GM12878 (cell line): ENCODE measurements around the gene RICTOR. TPM values are rescaled to one million over a fixed set of nuclear protein-coding genes. Genes with fewer than 3 reads are reported as not detected.

ENCODE experiments used
- ATAC-seq: fragments of 200-7000 bp; cut with Tn5 transposase; 3 replicates; pipeline ENCODE4 v1.9.1; 2020; ENCODE audit warnings: mild to moderate bottlenecking, moderate library complexity
- BruUV-seq: library from RNA; stranded (reverse); fragments of 400-500 nt; replicated peaks from 2 replicates; lab custom pipeline; 2021; lab: Mats Ljungman, UMichigan
- CTCF ChIA-PET: fragments of 300-600 bp; sonication (Branson Sonifier 250); formaldehyde crosslinking; extraction: SDS; loops from one replicate; lab custom pipeline; 2021; ENCODE audit warnings: inconsistent platforms; lab: Yijun Ruan, JAX
- POLR2A ChIA-PET: fragments of 350-600 bp; formaldehyde crosslinking; extraction: SDS; loops from one replicate; lab custom pipeline; 2021; ENCODE audit warnings: inconsistent platforms; lab: Charles Lee
- RAD21 ChIA-PET: fragments of 300-600 bp; sonication (Branson Sonifier 250); formaldehyde crosslinking; loops from one replicate; lab custom pipeline; 2023; ENCODE audit warnings: antibody characterized with exemption; ENCODE audit not compliant: unreplicated experiment; lab: Charles Lee
- SMC1A ChIA-PET: fragments of 300-600 bp; sonication (Branson Sonifier 250); formaldehyde crosslinking; loops from one replicate; lab custom pipeline; 2023; ENCODE audit not compliant: unreplicated experiment, uncharacterized antibody; lab: Charles Lee
- DNase-seq: peaks from one replicate; pipeline ENCODE4 v3.0.0-alpha.2; 2011; ENCODE audit warnings: low read depth, low spot score
- FAIRE-seq: peaks from 3 replicates; lab custom pipeline; 2011; peaks lifted over from hg19 to GRCh38; lab: Jason Lieb, UNC
- H2AFZ ChIP-seq: 2 replicates; pipeline ENCODE4 v1.6.0; 2011; ENCODE audit warnings: low read depth, low read length, control low read depth; ENCODE audit not compliant: control insufficient read depth
- H3K27ac ChIP-seq: 2 replicates; pipeline ENCODE4 v1.5.1; 2011; ENCODE audit warnings: control low read depth; ENCODE audit not compliant: control insufficient read depth, insufficient read depth
- H3K27me3 ChIP-seq, 2 experiments: replicated peaks in 1 of 2; 2 replicates each; pipeline versions ENCODE4 v1.6.0 to v1.6.1; 2011; ENCODE audit warnings: low read length in 1 of 2; ENCODE audit not compliant: control insufficient read depth in 2 of 2, insufficient read depth in 2 of 2
- H3K36me3 ChIP-seq, 2 experiments: 2 replicates each; pipeline ENCODE4 v1.5.1; 2011; ENCODE audit warnings: low read length in 1 of 2; ENCODE audit not compliant: control insufficient read depth in 2 of 2, insufficient read depth in 2 of 2
- H3K4me1 ChIP-seq: 2 replicates; pipeline ENCODE4 v1.6.1; 2011; ENCODE audit warnings: mild to moderate bottlenecking, low read length, moderate library complexity, mixed read lengths; ENCODE audit not compliant: control insufficient read depth, insufficient read depth
- H3K4me2 ChIP-seq: 2 replicates; pipeline ENCODE4 v1.6.0; 2011; ENCODE audit warnings: control low read depth; ENCODE audit not compliant: control insufficient read depth, insufficient read depth
- H3K4me3 ChIP-seq: fragments of 200-600 bp; sonication (generic); 2 replicates; pipeline ENCODE4 v1.5.1; 2016
- H3K79me2 ChIP-seq: 2 replicates; pipeline ENCODE4 v1.6.0; 2011; ENCODE audit warnings: low read length; ENCODE audit not compliant: control insufficient read depth, insufficient read depth
- H3K9ac ChIP-seq: 2 replicates; pipeline ENCODE4 v1.8.0; 2011; ENCODE audit warnings: low read length, control low read depth, mixed read lengths; ENCODE audit not compliant: control insufficient read depth, insufficient read depth
- H3K9me3 ChIP-seq: replicated peaks from 3 replicates; pipeline ENCODE4 v1.5.1; 2011; ENCODE audit warnings: mild to moderate bottlenecking, low read length; ENCODE audit not compliant: control insufficient read depth, insufficient read depth
- H4K20me1 ChIP-seq: 2 replicates; pipeline ENCODE4 v1.6.0; 2011; ENCODE audit not compliant: control insufficient read depth, insufficient read depth
- JUNB ChIP-seq: IDR thresholded peaks from 2 replicates; pipeline ENCODE4 v1.6.1; 2016; ENCODE audit warnings: antibody characterized with exemption, mild to moderate bottlenecking
- POU2F2 ChIP-seq: IDR thresholded peaks from 3 replicates; pipeline ENCODE4 v1.6.1; 2011; ENCODE audit warnings: low read depth, mild to moderate bottlenecking, low read length, borderline replicate concordance
- WGBS: methylation state at CpG from one replicate; pipeline ENCODE4 v1.1.6; 2016; ENCODE audit warnings: low lambda C conversion rate; ENCODE audit not compliant: insufficient replicate concordance, insufficient coverage; ENCODE audit errors: missing lambda C conversion rate; 5-methylcytosine and 5-hydroxymethylcytosine counted together
- in situ Hi-C: fragments of 300-500 bp; cut with MboI; formaldehyde crosslinking; loops from 9 replicates; pipeline ENCODE4 v1.14.3; 2018; ENCODE audit warnings: mixed read lengths
- intact Hi-C: fragments of 100-400 bp; cut with micrococcal nuclease; formaldehyde crosslinking; loops from one replicate; pipeline ENCODE4 v1.14.2; 2022; ENCODE audit not compliant: unreplicated experiment
- polyA plus RNA-seq, 11 experiments: library from polyadenylated mRNA; depleted of rRNA in 4 of 11; unstranded in 6 of 11; stranded (reverse) in 5 of 11; fragments of >200 nt; fragmentation: Nextera tagmentation in 4 of 11; fragmentation: Illumina TruSeq in 1 of 11; extraction: Ambion mirVana in 4 of 11; extraction: Trizol in 1 of 11; gene quantifications; 1 replicate in 1 of 11; 2 replicates in 10 of 11; pipeline versions ENCODE4 v1.2.1 to v1.2.3, GENCODE V29; 2011 to 2016; ENCODE audit warnings: inconsistent platforms in 2 of 11, missing spikeins in 2 of 11, low read depth in 1 of 11
- small RNA-seq: library from RNA; depleted of rRNA; stranded (forward); fragments of <200 nt; gene quantifications from one replicate; pipeline ENCODE3, GENCODE V24; 2014
- total RNA-seq, 4 experiments: library from RNA; depleted of rRNA in 3 of 4; stranded (reverse); fragments of >200 nt in 3 of 4; fragmentation: Illumina TruSeq in 1 of 4; extraction: Trizol in 1 of 4; gene quantifications; 2 replicates each; pipeline versions ENCODE4 v1.2.1 to v1.2.3, GENCODE V29; 2013 to 2021

RICTOR gene
- total and polyA plus RNA-seq, 10 of the 15 experiments (the other 5 are each of a cell fraction or from before 2014, with no cell fraction given), result 2.7 to 23.0 (median 6.9) TPM

GRCh38 chr5:38888041-38888440 lies 186.2 kb downstream of the RICTOR start:
- intact Hi-C loops (no loop called here), in situ Hi-C loops (no loop called here)
- Histone ChIP-seq H3K36me3 (no peaks in the 10 kb centered on the region), H3K79me2 (no peaks in the 10 kb centered on the region), H3K9ac (no peak overlapping the region), H3K27ac (no peak overlapping the region), H3K4me3 (no peak overlapping the region), H3K27me3 (no peaks in the 10 kb centered on the region), H3K9me3 (no peaks in the 10 kb centered on the region), H3K4me1 (no peaks in the 10 kb centered on the region), H2AFZ (no peak overlapping the region), H4K20me1 (no peaks in the 10 kb centered on the region), H3K4me2 (no peak overlapping the region)
- DNase-seq (no peak), FAIRE-seq (no peak), ATAC-seq (no peak)
- RAD21 ChIA-PET, result no interaction called here
- TF ChIP-seq POU2F2 (0 out of 3 replicates have a peak, but pooled peaks have one; percentile 30), JUNB (no peak)
- CTCF ChIA-PET, result no interaction called here
- WGBS, result 22% methylated on average over 8 of the region's 8 CpGs
- POLR2A ChIA-PET, result no interaction called here
- SMC1A ChIA-PET, result no interaction called here
- BruUV-seq, result no TSS peak

Small RNA genes within 50 kb of the gene (small RNA-seq; reads per million reads assigned to genes)
- gene AIG1P1, result not detected

Other genes starting within 250 kb of the RICTOR start
- not detected in 2 replicates for gene OSMR, start 228.4 kb downstream of the RICTOR start, total RNA-seq (2014; rRNA removed)
- not detected in 2 replicates for gene OSMR, start 228.4 kb downstream of the RICTOR start, total RNA-seq (2014; rRNA removed; fragmentation: Illumina TruSeq; extraction: Trizol)
- gene OSMR, start 228.4 kb downstream of the RICTOR start, total RNA-seq (2021), result 0.05 and 0.35 TPM in 2 replicates
- not detected in 2 replicates for gene OSMR, start 228.4 kb downstream of the RICTOR start, polyA plus RNA-seq (2011; rRNA removed)
- gene OSMR, start 228.4 kb downstream of the RICTOR start, polyA plus RNA-seq (2014; fragmentation: Illumina TruSeq; extraction: Trizol), result not detected in 2 replicates
- not detected for gene OSMR, start 228.4 kb downstream of the RICTOR start, polyA plus RNA-seq (2014; fragmentation: Nextera tagmentation; extraction: Ambion mirVana)
- gene OSMR, start 228.4 kb downstream of the RICTOR start, polyA plus RNA-seq (2014; rRNA removed), result not detected in 2 replicates
- gene OSMR, start 228.4 kb downstream of the RICTOR start, polyA plus RNA-seq (2016; fragmentation: Nextera tagmentation; extraction: Ambion mirVana), result under 1 TPM in 1 of 2 experiments, not detected in 1; 0.03 TPM
- gene FYB1, start 145.2 kb upstream of the RICTOR start, total RNA-seq (2014; rRNA removed), result 0.06 and 0.27 TPM in 2 replicates
- 0.40 and 0.55 TPM in 2 replicates for gene FYB1, start 145.2 kb upstream of the RICTOR start, total RNA-seq (2014; rRNA removed; fragmentation: Illumina TruSeq; extraction: Trizol)
- 0.26 and 0.56 TPM in 2 replicates for gene FYB1, start 145.2 kb upstream of the RICTOR start, total RNA-seq (2021)
- gene FYB1, start 145.2 kb upstream of the RICTOR start, polyA plus RNA-seq (2011; rRNA removed), result 4.3 and 5.8 TPM in 2 replicates
- 0.10 and 0.18 TPM in 2 replicates for gene FYB1, start 145.2 kb upstream of the RICTOR start, polyA plus RNA-seq (2014; fragmentation: Illumina TruSeq; extraction: Trizol)
- under 1 TPM; 0.24 to 0.92 TPM for gene FYB1, start 145.2 kb upstream of the RICTOR start, polyA plus RNA-seq (2014; fragmentation: Nextera tagmentation; extraction: Ambion mirVana)
- gene FYB1, start 145.2 kb upstream of the RICTOR start, polyA plus RNA-seq (2014; rRNA removed), result 0.05 and 0.17 TPM in 2 replicates
- not detected for gene FYB1, start 145.2 kb upstream of the RICTOR start, polyA plus RNA-seq (2016; fragmentation: Nextera tagmentation; extraction: Ambion mirVana)